Renal pelvis (tissue), 12 donors: ENCODE measurements around the gene CBY1. TPM values are rescaled to one million over a fixed set of nuclear protein-coding genes. Genes with fewer than 3 reads are reported as not detected.
"Not testable (repeated sequence)": the region's sequence is repeated elsewhere in the genome, so short reads cannot be mapped to it uniquely, and the experiment has no call there.

ENCODE experiments used
- DNase-seq: peaks from one replicate; pipeline ENCODE4 v3.0.0-alpha.2; 2013
- long read RNA-seq, 16 experiments: transcript quantifications; one replicate each; lab custom pipeline, GENCODE V29; 2026
- polyA plus RNA-seq, 3 donors: library from polyadenylated mRNA; unstranded; fragments of 120-200 nt; gene quantifications; one replicate each; pipeline ENCODE4 v1.2.1, GENCODE V29; 2013; ENCODE audit not compliant: insufficient read length in 3 of 3

Gene CBY1
- polyA plus RNA-seq = 10 to 100 TPM; 59.7 to 62.5 (median 61.9) TPM
- long read RNA-seq, donor 1, transcript CBY1-201 (5 exons, 1,133 nt) = major isoform, 25 of 35 reads
- long read RNA-seq, donor 1, partial matches to known transcripts = 5 of 35 reads
- long read RNA-seq, donor 1, other reads (novel, unspliced or antisense) = 0 of 35 reads
- long read RNA-seq, donor 2, transcript CBY1-201 (5 exons, 1,133 nt) = major isoform, 53 of 62 reads
- long read RNA-seq, donor 2, partial matches to known transcripts = 6 of 62 reads
- long read RNA-seq, donor 2, other reads (novel, unspliced or antisense) = 0 of 62 reads
- long read RNA-seq, donor 3, transcript CBY1-201 (5 exons, 1,133 nt) = major isoform, 31 of 31 reads
- long read RNA-seq, donor 3, partial matches to known transcripts = 0 of 31 reads
- long read RNA-seq, donor 3, other reads (novel, unspliced or antisense) = 0 of 31 reads
- long read RNA-seq, donor 4, transcript CBY1-201 (5 exons, 1,133 nt) = major isoform, 44 of 50 reads
- long read RNA-seq, donor 4, transcript CBY1-202 (6 exons, 1,269 nt) = minor isoform, 5 of 50 reads
- long read RNA-seq, donor 4, partial matches to known transcripts = 0 of 50 reads
- long read RNA-seq, donor 4, other reads (novel, unspliced or antisense) = 0 of 50 reads
- long read RNA-seq, donor 5, transcript CBY1-201 (5 exons, 1,133 nt) = major isoform, 10 of 13 reads
- long read RNA-seq, donor 5, partial matches to known transcripts = 0 of 13 reads
- long read RNA-seq, donor 5, other reads (novel, unspliced or antisense) = 0 of 13 reads
- long read RNA-seq, donor 6, transcript CBY1-201 (5 exons, 1,133 nt) = major isoform, 38 of 56 reads
- long read RNA-seq, donor 6, transcript CBY1-202 (6 exons, 1,269 nt) = minor isoform, 5 of 56 reads
- long read RNA-seq, donor 6, partial matches to known transcripts = 6 of 56 reads
- long read RNA-seq, donor 6, other reads (novel, unspliced or antisense) = 0 of 56 reads
- long read RNA-seq, donor 7, transcript CBY1-201 (5 exons, 1,133 nt) = major isoform, 23 of 31 reads
- long read RNA-seq, donor 7, partial matches to known transcripts = 8 of 31 reads
- long read RNA-seq, donor 7, other reads (novel, unspliced or antisense) = 0 of 31 reads
- long read RNA-seq, donor 8, transcript CBY1-201 (5 exons, 1,133 nt) = major isoform, 21 of 36 reads
- long read RNA-seq, donor 8, partial matches to known transcripts = 15 of 36 reads
- long read RNA-seq, donor 8, other reads (novel, unspliced or antisense) = 0 of 36 reads
- long read RNA-seq, donor 9, transcript CBY1-201 (5 exons, 1,133 nt) = major isoform, 28 of 35 reads
- long read RNA-seq, donor 9, partial matches to known transcripts = 0 of 35 reads
- long read RNA-seq, donor 9, other reads (novel, unspliced or antisense) = 0 of 35 reads
- long read RNA-seq, donor 10, transcript CBY1-201 (5 exons, 1,133 nt) = major isoform, 23 of 39 reads
- long read RNA-seq, donor 10, partial matches to known transcripts = 6 of 39 reads
- long read RNA-seq, donor 10, other reads (novel, unspliced or antisense) = 5 of 39 reads
- long read RNA-seq, donor 11, transcript CBY1-201 (5 exons, 1,133 nt) = major isoform, 11 of 11 reads
- long read RNA-seq, donor 11, partial matches to known transcripts = 0 of 11 reads
- long read RNA-seq, donor 11, other reads (novel, unspliced or antisense) = 0 of 11 reads
- long read RNA-seq, donor 12, transcript CBY1-201 (5 exons, 1,133 nt) = major isoform, 44 of 58 reads
- long read RNA-seq, donor 12, transcript CBY1-202 (6 exons, 1,269 nt) = minor isoform, 5 of 58 reads
- long read RNA-seq, donor 12, partial matches to known transcripts = 6 of 58 reads
- long read RNA-seq, donor 12, other reads (novel, unspliced or antisense) = 0 of 58 reads
- long read RNA-seq, donor 13, transcript CBY1-201 (5 exons, 1,133 nt) = major isoform, 11 of 14 reads
- long read RNA-seq, donor 13, partial matches to known transcripts = 0 of 14 reads
- long read RNA-seq, donor 13, other reads (novel, unspliced or antisense) = 0 of 14 reads
- long read RNA-seq, donor 14, transcript CBY1-201 (5 exons, 1,133 nt) = major isoform, 23 of 29 reads
- long read RNA-seq, donor 14, partial matches to known transcripts = 0 of 29 reads
- long read RNA-seq, donor 14, other reads (novel, unspliced or antisense) = 0 of 29 reads
- long read RNA-seq, donor 15, transcript CBY1-201 (5 exons, 1,133 nt) = major isoform, 40 of 61 reads
- long read RNA-seq, donor 15, transcript CBY1-209 (4 exons, 542 nt) = minor isoform, 5 of 61 reads
- long read RNA-seq, donor 15, partial matches to known transcripts = 7 of 61 reads
- long read RNA-seq, donor 15, other reads (novel, unspliced or antisense) = 0 of 61 reads
- long read RNA-seq, donor 16, transcript CBY1-202 (6 exons, 1,269 nt) = minor isoform, 5 of 39 reads
- long read RNA-seq, donor 16, transcript CBY1-201 (5 exons, 1,133 nt) = major isoform, 26 of 39 reads
- long read RNA-seq, donor 16, partial matches to known transcripts = 0 of 39 reads
- long read RNA-seq, donor 16, other reads (novel, unspliced or antisense) = 0 of 39 reads

DNA sequence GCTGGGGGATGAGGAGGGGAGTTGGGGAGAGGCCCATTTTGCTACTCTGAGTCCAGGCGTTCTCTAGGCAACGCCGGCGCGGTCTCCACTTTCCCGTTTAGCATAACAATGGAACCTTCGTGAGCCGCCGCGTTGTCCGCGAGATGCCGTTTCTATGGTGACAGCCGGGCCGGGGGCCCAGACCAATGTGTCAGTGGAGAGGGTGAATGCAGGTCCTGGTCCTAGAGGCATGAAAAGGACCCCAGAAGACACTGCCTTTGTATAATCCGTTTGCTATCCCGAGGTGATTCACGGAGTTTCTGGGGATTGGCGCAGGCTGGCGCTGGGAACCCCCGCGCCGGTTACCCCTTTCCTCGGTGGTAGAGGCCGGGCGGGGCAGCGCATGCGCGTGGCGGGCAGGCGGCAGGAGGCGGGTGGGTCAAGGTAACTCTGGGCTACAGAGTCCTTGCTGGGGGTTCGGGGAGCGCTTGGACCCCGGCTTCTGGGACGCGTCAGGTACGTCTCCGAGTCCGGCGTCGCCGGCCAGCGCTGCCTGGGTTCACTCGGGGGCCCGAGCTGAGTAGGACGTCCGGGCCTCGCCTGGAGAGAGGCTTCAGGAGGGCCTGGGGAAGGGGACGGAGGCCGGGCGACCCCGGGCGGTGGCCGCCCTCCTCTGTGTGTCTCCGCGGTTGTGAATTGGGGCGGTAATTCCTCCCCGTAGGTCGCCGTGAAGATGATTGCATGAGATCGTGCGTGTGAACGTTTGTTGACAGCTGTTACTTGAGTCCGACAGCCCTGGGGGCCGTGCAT, at the start of gene CBY1, which contains the start of gene FAM227A:
CBY1 (plus strand) TSS at position 383 of the 789 bp plus-strand sequence. CDS start 11,417 bp downstream, outside the sequence.
FAM227A (minus strand) TSS at position 137 of the 789 bp plus-strand sequence. CDS start 6,224 bp downstream, outside the sequence.
- peak; percentile 92 for DNase-seq

DNA sequence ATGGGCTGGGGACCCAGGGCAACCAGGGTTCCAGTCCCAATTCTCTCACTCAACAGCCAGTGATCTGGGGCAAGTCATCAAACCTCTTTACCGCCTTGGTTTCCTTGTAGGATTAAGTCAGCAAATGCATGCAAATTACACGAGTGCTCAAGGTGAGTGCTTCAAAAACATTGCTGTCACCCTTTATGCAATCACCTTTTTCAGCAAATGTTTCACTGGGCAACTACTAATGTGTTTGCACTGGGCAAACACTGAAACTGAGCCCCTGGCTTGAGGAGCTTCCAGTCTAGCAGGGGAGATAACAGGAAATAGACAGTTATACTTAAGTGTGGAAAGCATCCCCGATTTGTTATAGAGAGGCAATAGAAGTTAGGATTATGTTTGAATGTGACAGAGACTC, 48.8 kb upstream of the CBY1 start:
- no peak for DNase-seq

DNA sequence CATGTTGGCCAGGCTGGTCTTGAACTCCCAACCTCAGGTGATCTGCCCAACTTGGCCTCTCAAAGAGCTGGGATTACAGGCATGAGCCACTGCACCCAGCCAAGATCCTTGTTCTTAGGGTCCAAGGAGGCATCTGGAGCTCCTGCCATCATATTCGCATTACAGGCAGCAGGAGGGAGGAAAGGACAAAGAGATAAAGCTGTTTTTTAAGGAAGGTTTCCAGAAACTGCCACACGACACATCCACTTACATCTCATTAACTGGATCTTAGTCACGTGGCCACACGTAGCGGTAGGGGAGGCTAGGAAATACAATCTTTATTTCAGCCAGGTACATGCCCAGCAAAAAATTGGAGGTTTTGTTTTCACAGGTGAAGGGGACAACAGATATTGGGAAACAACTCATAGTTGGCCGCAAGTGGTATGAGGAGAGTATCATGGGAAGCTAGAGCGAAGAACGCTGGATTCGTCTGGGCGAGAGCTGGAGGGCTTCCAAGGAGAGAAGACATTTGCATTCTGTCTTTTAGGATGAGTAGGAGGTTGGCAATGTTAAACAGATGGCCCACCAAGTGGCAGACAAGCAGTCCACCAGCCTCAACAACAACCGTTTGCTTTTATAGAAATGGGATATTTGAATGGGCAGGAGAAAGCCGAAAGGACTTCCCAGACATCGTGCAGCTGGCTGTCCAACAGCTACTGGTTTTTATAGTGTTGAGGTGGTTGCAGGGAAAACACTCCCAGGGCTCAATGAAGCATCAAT, 47.3 kb upstream of the CBY1 start:
- peak; percentile 17 for DNase-seq

DNA sequence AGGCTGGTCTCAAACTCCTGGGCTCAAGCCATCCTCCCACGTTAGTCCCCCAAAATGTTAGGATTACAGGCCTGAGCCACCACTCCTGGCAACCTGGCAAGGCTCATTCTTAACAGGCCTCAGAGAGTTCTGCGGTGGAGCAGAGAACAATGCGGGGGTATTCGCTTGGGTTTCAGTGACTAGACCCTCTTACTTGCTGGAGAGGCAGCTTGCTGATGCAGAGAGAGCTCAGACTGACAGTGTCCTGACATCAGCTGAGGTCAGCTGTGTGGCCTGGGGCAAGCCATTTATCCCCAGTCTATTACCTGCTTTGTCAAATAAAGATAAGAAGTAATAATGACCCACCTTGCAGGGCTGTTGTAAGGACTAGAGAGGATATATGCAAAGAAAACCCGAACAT, 46.2 kb upstream of the CBY1 start:
- DNase-seq = no peak

DNA sequence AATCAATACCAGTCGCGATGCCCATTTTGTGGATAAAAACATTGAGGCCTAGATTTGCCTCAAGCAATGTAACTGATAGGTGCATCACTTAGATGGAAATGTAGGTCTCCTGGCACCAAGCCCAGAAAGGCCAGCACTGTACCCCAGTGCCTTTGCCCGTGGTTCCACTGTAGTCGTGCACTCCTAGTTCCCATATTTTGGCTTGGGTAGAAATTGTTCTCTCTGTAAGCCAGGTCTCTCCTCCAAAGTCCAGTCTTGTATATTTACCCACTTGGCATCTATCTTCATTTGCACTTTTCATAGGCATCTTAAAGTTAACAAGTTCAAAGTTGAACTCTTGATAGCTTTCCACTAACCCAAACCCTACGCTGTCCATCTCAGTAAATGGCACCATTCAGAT, 44.9 kb upstream of the CBY1 start:
- no peak for DNase-seq

DNA sequence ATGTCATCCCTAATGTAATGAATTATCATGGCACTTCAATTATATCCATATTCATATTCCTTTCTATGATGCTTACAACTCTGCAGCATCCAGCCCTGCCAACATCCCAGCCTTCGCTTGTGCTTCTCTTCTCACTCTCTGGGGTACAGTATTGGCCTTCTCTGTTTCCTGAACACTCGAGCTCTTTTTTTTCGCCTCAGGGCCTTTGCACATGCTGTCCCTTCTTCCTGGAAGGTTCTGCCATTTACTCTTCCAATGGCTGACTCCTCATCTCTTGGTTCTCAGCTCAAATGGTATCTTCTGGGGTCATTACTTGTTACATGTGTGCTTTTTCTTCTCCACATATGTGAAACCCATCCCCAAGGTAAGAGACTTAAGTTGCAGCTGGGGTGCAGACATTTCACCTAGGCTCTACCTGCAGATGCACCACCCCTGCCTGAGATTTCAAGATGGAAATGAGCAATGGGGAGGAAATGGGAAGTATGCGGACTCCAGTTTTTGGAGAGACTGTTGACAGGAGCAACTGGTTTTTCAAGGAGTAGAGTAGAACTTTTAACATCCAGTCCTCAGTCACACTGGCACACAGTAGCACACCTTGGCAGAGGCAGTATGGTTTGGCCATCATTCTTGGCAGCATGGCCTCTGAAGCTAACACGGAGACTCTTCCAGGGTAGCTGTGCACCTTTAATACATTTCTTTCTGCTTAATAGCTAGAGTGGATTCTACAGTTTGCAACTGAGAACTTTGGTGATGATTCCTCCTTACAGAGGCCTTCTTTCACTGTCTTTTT, 44.0 kb upstream of the CBY1 start:
- DNase-seq = no peak

DNA sequence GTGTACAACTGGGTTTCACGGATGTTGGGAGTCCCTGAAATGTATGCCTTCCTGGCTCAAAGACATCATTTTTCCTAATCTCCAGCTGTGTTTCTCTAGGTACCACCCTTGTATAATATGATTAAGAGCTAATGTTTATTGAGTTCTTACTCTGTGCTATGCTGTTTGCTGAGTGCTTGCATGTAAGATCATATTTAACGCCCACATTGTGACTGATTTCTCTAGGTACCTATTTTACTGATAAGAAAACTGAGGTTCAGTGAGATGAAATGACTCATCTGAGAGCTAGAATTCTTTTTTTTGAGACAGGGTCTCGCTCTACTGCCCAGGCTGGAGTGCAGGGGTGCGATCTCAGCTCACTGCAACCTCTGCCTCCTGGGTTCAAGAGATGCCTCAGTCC, 42.9 kb upstream of the CBY1 start:
- no peak for DNase-seq

DNA sequence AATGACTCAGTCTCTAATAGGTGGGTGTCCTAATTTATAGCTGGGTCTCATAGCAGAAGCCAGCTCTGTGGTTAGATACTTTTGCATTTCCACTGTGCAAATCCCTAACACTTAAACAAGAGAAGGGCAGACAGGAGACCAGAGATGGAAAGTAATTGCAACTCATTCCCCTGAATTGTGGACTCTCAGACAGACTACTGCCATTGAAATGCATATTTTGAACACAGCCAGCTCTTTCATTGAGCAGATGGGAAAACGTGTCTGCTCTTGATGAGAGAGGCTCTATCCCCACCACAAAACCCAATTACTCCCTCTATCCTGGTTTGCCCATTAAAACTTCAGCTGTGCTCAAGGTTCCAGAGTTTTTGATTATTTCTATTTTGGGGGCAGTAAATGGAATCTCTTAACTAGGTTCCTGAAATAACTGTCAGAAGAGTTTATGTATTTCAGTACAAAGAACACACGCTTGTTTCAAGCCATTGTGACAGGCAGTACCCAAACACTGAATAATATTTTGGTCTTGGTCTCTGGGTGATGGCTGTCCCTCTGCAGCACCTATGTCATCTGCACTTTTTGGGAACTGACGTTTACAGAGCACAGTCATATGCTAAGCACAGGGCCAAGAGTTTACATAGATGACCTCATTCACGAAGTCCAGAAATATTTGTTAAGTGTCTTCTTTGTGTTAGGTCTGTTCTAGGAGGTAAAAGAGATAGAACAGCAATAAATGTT, 41.9 kb upstream of the CBY1 start:
- DNase-seq = no peak

DNA sequence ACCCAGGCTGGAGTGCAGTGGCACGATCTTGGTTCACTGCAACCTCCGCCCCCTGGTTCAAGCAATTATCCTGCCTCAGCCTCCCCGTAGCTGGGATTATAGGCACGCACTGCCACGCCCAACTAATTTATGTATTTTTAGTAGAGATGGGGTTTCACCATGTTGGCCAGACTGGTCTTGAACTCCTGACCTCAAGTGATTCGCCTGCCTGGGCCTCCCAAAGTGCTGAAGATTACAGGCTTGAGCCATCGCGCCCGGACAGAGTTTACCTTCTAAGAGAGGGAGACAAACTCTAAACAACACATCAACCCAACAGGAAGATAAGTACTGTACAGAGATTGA, 41.4 kb upstream of the CBY1 start:
- not testable (repeated sequence) for DNase-seq

DNA sequence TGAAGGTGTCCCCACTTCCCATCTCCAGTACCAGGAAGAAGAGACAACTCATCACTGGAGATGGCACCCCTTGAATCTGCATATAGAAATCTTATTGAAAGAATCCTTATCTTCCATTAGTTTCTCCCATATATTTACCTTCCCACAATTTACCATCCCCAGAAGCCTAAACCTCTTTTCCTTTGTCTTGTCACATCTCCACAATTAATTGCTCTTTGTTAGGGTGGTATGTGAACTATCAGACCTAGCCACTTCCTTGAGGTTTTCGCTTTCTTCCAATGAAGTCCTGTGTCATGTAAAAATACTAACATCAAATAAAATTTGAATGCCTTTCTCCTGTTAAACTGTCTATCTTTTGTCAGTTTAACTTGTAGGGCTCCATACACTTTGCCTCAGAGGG, 38.2 kb upstream of the CBY1 start:
- no peak for DNase-seq

DNA sequence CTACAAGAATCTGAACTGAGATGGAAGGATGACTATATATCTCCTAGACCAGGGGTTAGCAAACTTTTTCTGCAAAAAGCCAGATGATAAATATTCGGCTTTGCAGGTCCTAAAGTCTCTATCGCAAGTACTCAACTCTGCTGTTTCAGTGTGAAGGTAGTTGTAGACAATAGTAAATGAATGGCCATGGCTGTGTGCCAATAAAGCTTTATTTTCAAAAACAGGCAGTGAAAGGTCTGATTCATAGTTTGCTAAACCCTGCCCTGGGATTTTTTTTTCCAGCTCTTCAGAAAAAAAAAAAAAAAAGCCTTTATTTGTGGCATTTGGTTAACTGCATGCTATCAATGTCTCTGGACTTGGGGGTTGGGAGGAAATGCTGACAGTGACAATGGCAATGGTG, 37.8 kb upstream of the CBY1 start:
- DNase-seq = no peak

DNA sequence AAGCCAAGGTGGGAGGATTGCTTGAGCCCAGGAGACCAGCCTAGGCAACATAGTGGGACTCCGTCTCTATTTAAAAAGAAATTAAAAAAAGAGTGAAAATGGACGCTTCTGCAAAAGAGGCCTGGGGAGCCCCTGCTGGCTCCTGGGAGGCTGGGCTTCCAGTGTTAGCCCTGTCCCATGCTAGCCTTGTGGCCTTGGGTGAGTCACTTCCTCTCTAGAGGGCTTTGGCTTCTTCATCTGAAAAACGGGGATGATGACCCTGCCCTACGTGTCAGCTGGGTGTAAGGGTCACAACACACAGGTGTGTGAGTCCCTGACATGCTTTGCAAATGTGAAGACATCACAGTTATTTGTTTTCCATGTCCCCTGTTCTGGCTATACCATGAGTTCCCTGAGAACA, 33.1 kb upstream of the CBY1 start:
- no peak for DNase-seq

DNA sequence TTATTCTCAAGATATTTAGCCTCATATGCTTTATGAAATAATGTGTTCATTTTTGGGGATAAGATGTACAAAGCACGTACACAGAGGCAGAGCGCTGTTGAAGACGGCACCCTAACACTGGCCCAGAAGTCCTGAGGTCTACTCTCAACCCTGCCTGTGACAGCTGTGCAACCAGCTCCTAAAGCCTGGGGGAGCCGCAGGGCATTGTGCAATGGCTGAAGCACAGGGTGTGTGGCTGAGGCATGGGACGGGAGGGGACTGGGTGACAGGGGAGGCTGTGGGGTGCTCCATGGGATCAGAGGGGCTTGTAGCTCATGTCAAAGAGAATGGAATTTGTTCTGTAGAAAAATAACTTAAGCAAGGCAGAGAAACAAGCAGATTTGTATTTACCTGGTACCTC, 28.0 kb upstream of the CBY1 start:
- DNase-seq = no peak

DNA sequence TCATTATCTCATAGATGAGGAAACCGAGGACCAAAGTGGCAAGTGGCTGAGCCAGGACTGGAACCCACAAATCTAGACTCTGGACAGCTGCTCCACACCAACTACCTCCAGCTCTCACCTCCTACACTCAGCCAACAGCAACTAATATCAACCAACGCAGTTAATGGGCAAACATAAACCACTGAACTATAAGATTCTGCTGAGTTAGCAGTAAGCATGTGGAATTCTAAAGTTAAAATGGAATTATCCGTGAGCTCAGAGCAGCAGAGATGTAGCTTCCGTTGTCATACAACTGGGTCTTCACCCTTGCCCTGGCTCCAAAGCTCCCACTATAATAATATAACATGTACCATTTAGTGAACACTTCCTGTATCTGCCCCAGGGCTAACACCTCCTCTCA, 27.3 kb upstream of the CBY1 start:
- DNase-seq = no peak

DNA sequence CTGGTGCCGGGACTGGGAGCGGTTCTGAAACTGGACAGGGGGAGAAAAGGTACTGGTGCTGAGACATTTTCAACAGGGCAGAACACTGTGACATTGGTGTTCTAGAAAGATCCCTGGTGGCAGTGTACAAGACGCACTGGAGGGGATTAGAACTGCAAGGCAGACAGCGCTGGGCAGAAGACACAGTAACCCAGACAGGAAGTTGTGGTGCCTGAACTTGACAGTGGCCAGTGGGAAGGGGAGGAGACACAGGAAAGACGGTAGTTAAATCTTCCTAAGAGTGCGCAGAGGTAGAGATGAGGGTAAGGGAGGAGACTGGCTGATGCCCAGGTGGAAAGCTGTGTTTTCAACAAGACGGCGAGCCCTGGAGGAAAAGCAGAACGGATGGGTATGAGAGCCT, 24.7 kb upstream of the CBY1 start:
- no peak for DNase-seq

DNA sequence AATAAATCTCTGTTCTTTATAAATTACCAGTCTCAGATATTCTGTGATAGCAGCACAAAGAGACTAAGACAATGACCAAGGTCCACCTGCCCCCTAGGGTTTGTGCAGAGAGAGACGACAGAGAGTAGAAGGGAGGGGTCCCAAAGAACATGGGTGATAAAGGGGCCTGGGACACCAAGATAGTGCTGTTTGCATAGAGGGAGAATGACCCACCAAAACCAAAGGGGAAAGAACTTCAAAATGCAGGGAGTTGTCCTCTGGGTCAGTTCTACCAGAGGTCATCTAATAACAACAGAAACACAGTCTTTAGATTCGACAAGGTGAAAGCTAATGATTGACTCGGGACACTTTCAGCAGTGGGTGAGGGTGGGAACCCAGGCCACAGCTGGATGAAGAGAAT, 23.9 kb upstream of the CBY1 start:
- DNase-seq = no peak
